Measurements from ENCODE around the gene MALSU1.

DNA sequence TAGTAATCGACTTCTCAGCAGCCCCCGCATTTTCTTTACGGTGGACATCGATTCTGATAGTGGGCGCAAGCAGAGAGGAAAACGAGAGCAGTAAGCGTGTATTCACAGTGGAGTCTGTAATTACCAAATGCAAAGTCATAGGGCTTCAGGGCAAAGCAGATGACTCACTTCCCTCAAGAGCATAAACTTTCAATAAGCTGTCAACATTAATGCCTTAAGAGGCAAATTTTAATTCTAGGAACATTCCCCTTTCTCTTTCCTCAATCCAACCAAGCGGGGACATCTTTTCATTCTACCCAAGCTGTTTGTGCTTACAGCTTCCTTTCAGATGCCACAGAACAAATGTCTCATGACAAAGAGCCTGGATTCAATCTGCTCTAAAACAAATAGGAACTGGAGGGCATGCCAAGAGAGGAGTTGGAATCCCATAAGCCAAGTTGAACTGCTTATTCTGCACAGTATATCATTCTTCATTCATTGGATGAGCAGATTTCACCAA, 48.6 kb downstream of the MALSU1 start:
- TF ChIP-seq POLR2A (IDR thresholded peaks at IDR 0.05; ENCODE audit: low read length) (no peak), GATA1 (IDR thresholded peaks at IDR 0.05; ENCODE audit: low read depth, low read length) (no peak)
